Adrenal gland (tissue), 5 donors: ENCODE measurements around the gene OSBPL10.

Source experiments
- CTCF ChIP-seq, 6 experiments: fragments of 450-650 bp in 4 of 6; fragments of 200-600 bp in 2 of 6; sonication (generic) in 1 of 6; IDR thresholded peaks; 1 replicate in 5 of 6; 2 replicates in 1 of 6; pipeline versions ENCODE4 v1.5.1 to v1.8.0; 2016 to 2021; ENCODE audit warnings: antibody characterized with exemption in 6 of 6, mild to moderate bottlenecking in 2 of 6, moderate library complexity in 1 of 6
- POLR2A ChIP-seq, 2 donors: fragments of 450-650 bp; IDR thresholded peaks; one replicate each; pipeline ENCODE4 v1.6.1; 2017; ENCODE audit warnings: antibody characterized with exemption in 2 of 2, mild to moderate bottlenecking in 2 of 2, moderate library complexity in 1 of 2
- donor health status: DM: no; HTN: no; CAD: no.

- TF ChIP-seq CTCF (IDR thresholded peaks at IDR 0.05) (no peak), POLR2A (IDR thresholded peaks at IDR 0.05) (no peak)
Measured at GRCh38 chr3:31836131-31837075, 144.7 kb downstream of the OSBPL10 start.
